ENCODE data around the gene TFAM.

TFAM gene

GRCh38 chr10:58373442-58373827 lies 11.8 kb upstream of the TFAM start:
- Histone ChIP-seq H4K8ac (ENCODE audit: low read length) (no peak overlapping the region), H3K14ac (ENCODE audit: low read length in 2 of 2) (no peak overlapping the region), H3K18ac (ENCODE audit: low read depth in 1 of 2, low read length in 2 of 2) (no peak overlapping the region)

GRCh38 chr10:58382489-58382995 lies 2.7 kb upstream of the TFAM start:
- H2AFZ ChIP-seq (ENCODE audit: low read depth, low read length): no peak overlapping the region
- no peak overlapping the region for H2BK12ac ChIP-seq (ENCODE audit: low read length in 2 of 2)
- no peak overlapping the region for H3K4me3 ChIP-seq (ENCODE audit: insufficient read depth in 1 of 2, low read depth in 1 of 2, low read length in 2 of 2)
- H4K91ac ChIP-seq (ENCODE audit: low read length): no peak overlapping the region
- no peak overlapping the region for H2BK120ac ChIP-seq (ENCODE audit: low read depth, low read length)
- H3K4me2 ChIP-seq (ENCODE audit: low read length, poor library complexity, severe bottlenecking): no peak overlapping the region
- no peak overlapping the region for H2AK5ac ChIP-seq (ENCODE audit: low read length, severe bottlenecking)
- H3K14ac ChIP-seq (ENCODE audit: low read length in 2 of 2): no peak overlapping the region
- no peak overlapping the region for H3K23ac ChIP-seq (ENCODE audit: low read length in 2 of 2)
- WGBS: no CpG with 5 or more reads among the region's 2 CpGs
- H3K4me1 ChIP-seq (ENCODE audit: control insufficient read depth, insufficient read depth, low read depth, low read length): peaks cover 2% of the 10 kb centered on the region
- H3K4ac ChIP-seq (ENCODE audit: low read depth in 1 of 2, low read length in 2 of 2): no peak overlapping the region
- no peak overlapping the region for H2BK15ac ChIP-seq (ENCODE audit: low read depth, poor library complexity, severe bottlenecking)
- H3K27me3 ChIP-seq (ENCODE audit: control insufficient read depth in 1 of 2, insufficient read depth in 1 of 2, low read length in 2 of 2): no peaks in the 10 kb centered on the region
- no peak for DNase-seq
- H4K8ac ChIP-seq (ENCODE audit: low read length): no peak overlapping the region
- peaks cover 2% of the 10 kb centered on the region for H3K79me1 ChIP-seq (replicated peaks; ENCODE audit: low read length, poor library complexity, severe bottlenecking)
- H3K9ac ChIP-seq (ENCODE audit: low read length): no peak overlapping the region
- H3K18ac ChIP-seq (ENCODE audit: low read depth in 1 of 2, low read length in 2 of 2): no peak overlapping the region
- H3K36me3 ChIP-seq (ENCODE audit: control insufficient read depth in 1 of 2, insufficient read depth in 2 of 2, low read depth in 1 of 2, low read length in 2 of 2): peaks cover 0 to 4% of the 10 kb centered on the region in 2 experiments
- no peaks in the 10 kb centered on the region for H3K9me3 ChIP-seq (ENCODE audit: control insufficient read depth, low read length)
- H2BK5ac ChIP-seq (ENCODE audit: low read depth, low read length, poor library complexity, severe bottlenecking): no peak overlapping the region
- no peak overlapping the region for H3K27ac ChIP-seq (ENCODE audit: low read length, poor library complexity, severe bottlenecking)

More at GRCh38 chr10:58373442-58373827, 11.8 kb upstream of the TFAM start:
- no peaks in the 10 kb centered on the region for H3K79me1 ChIP-seq (replicated peaks; ENCODE audit: low read length, poor library complexity, severe bottlenecking)
- peaks cover 0 to 12% of the 10 kb centered on the region in 2 experiments for H3K36me3 ChIP-seq (ENCODE audit: control insufficient read depth in 1 of 2, insufficient read depth in 2 of 2, low read depth in 1 of 2, low read length in 2 of 2)
- no peaks in the 10 kb centered on the region for H3K27me3 ChIP-seq (ENCODE audit: control insufficient read depth in 1 of 2, insufficient read depth in 1 of 2, low read length in 2 of 2)
- no peak overlapping the region for H3K4ac ChIP-seq (ENCODE audit: low read depth in 1 of 2, low read length in 2 of 2)
- H3K9me3 ChIP-seq (ENCODE audit: control insufficient read depth, low read length): no peaks in the 10 kb centered on the region
- H3K4me2 ChIP-seq (ENCODE audit: low read length, poor library complexity, severe bottlenecking): no peak overlapping the region
- H3K27ac ChIP-seq (ENCODE audit: low read length, poor library complexity, severe bottlenecking): no peak overlapping the region
- H2BK120ac ChIP-seq (ENCODE audit: low read depth, low read length): no peak overlapping the region
- no peak overlapping the region for H4K91ac ChIP-seq (ENCODE audit: low read length)
- WGBS: 97% methylated on average over 3 of the region's 3 CpGs
- H3K4me3 ChIP-seq (ENCODE audit: insufficient read depth in 1 of 2, low read depth in 1 of 2, low read length in 2 of 2): no peak overlapping the region
- no peak overlapping the region for H3K23ac ChIP-seq (ENCODE audit: low read length in 2 of 2)
- H3K9ac ChIP-seq (ENCODE audit: low read length): no peak overlapping the region
- no peak overlapping the region for H2BK5ac ChIP-seq (ENCODE audit: low read depth, low read length, poor library complexity, severe bottlenecking)
- DNase-seq: no peak
- no peaks in the 10 kb centered on the region for H3K4me1 ChIP-seq (ENCODE audit: control insufficient read depth, insufficient read depth, low read depth, low read length)
- no peak overlapping the region for H2AFZ ChIP-seq (ENCODE audit: low read depth, low read length)
- H2AK5ac ChIP-seq (ENCODE audit: low read length, severe bottlenecking): no peak overlapping the region
- no peak overlapping the region for H2BK15ac ChIP-seq (ENCODE audit: low read depth, poor library complexity, severe bottlenecking)
- no peak overlapping the region for H2BK12ac ChIP-seq (ENCODE audit: low read length in 2 of 2)

DNA sequence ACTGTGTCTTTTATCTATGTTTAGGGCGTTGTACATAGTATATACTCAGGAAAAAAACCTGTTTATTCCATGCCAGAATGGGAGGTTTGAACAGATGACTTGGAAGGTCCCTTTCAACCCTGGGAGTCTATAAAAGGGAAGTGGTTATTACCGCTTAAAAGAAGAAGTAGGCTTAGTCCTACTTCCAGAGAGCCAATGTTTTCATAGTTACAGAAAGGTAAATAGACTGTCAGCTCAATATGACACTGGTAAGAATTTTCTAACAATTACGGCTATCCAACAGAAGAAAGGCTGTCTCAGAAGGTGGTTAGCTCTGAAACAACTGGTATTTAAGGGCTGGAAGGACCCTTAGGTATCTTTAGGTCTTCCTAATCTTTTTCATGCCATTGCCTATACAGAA lies 1.1 kb upstream of the TFAM start:
- no peak overlapping the region for H2BK12ac ChIP-seq (ENCODE audit: low read length in 2 of 2)
- no peak overlapping the region for H3K4ac ChIP-seq (ENCODE audit: low read depth in 1 of 2, low read length in 2 of 2)
- peak overlapping the region in 1 of 2 experiments; percentile 92 for H3K4me3 ChIP-seq (ENCODE audit: insufficient read depth in 1 of 2, low read depth in 1 of 2, low read length in 2 of 2)
- H2AK5ac ChIP-seq (ENCODE audit: low read length, severe bottlenecking): no peak overlapping the region
- no peak overlapping the region for H3K23ac ChIP-seq (ENCODE audit: low read length in 2 of 2)
- peak; percentile 2 for DNase-seq
- peaks cover 0 to 20% of the 10 kb centered on the region in 2 experiments for H3K36me3 ChIP-seq (ENCODE audit: control insufficient read depth in 1 of 2, insufficient read depth in 2 of 2, low read depth in 1 of 2, low read length in 2 of 2)
- no peak overlapping the region for H3K14ac ChIP-seq (ENCODE audit: low read length in 2 of 2)
- no peak overlapping the region for H4K8ac ChIP-seq (ENCODE audit: low read length)
- peaks cover 4% of the 10 kb centered on the region for H3K4me1 ChIP-seq (ENCODE audit: control insufficient read depth, insufficient read depth, low read depth, low read length)
- no peak overlapping the region for H4K91ac ChIP-seq (ENCODE audit: low read length)
- no peak overlapping the region for H2BK120ac ChIP-seq (ENCODE audit: low read depth, low read length)
- H3K18ac ChIP-seq (ENCODE audit: low read depth in 1 of 2, low read length in 2 of 2): no peak overlapping the region
- no peak overlapping the region for H3K27ac ChIP-seq (ENCODE audit: low read length, poor library complexity, severe bottlenecking)
- H2BK5ac ChIP-seq (ENCODE audit: low read depth, low read length, poor library complexity, severe bottlenecking): no peak overlapping the region
- peaks cover 6% of the 10 kb centered on the region for H3K79me1 ChIP-seq (replicated peaks; ENCODE audit: low read length, poor library complexity, severe bottlenecking)
- no peak overlapping the region for H3K4me2 ChIP-seq (ENCODE audit: low read length, poor library complexity, severe bottlenecking)
- peak overlapping the region; percentile 91 for H3K9ac ChIP-seq (ENCODE audit: low read length)
- no peak overlapping the region for H2BK15ac ChIP-seq (ENCODE audit: low read depth, poor library complexity, severe bottlenecking)
- no peak overlapping the region for H2AFZ ChIP-seq (ENCODE audit: low read depth, low read length)
- 87% methylated on average over 2 of the region's 3 CpGs for WGBS
- H3K27me3 ChIP-seq (ENCODE audit: control insufficient read depth in 1 of 2, insufficient read depth in 1 of 2, low read length in 2 of 2): no peaks in the 10 kb centered on the region
- H3K9me3 ChIP-seq (ENCODE audit: control insufficient read depth, low read length): no peaks in the 10 kb centered on the region

DNA sequence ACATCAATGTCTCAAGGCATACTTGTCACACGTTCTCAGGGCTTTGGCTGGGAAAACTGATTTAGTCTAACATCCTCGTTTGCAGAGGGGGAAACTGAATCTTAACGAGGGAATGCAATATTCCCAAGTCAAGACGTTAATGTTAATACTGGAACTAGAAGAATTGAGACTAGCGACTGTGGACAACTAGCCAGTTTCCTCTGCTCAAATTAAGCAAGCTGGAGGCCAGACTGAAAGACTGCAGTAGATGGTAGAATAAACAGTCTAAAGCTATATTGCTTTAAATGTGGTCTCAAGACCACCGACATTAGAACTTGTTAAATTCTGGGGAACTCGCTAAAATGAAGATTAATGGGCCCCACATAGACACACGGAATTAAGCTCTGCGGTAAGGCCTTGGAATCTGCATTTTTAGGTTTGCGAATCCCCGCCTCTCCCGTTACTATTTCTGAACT lies 639 bp upstream of the TFAM start:
- H3K23ac ChIP-seq (ENCODE audit: low read length in 2 of 2): no peak overlapping the region
- H2BK5ac ChIP-seq (ENCODE audit: low read depth, low read length, poor library complexity, severe bottlenecking): peak overlapping the region; percentile 70
- peak overlapping the region; percentile 69 to 92 for H3K4me3 ChIP-seq (ENCODE audit: insufficient read depth in 1 of 2, low read depth in 1 of 2, low read length in 2 of 2)
- no peak overlapping the region for H2BK15ac ChIP-seq (ENCODE audit: low read depth, poor library complexity, severe bottlenecking)
- peak overlapping the region; percentile 91 for H3K9ac ChIP-seq (ENCODE audit: low read length)
- peaks cover 4% of the 10 kb centered on the region for H3K4me1 ChIP-seq (ENCODE audit: control insufficient read depth, insufficient read depth, low read depth, low read length)
- peak overlapping the region; percentile 87 for H3K4me2 ChIP-seq (ENCODE audit: low read length, poor library complexity, severe bottlenecking)
- H2AFZ ChIP-seq (ENCODE audit: low read depth, low read length): peak overlapping the region; percentile 58
- H3K9me3 ChIP-seq (ENCODE audit: control insufficient read depth, low read length): no peaks in the 10 kb centered on the region
- no peak overlapping the region for H2BK12ac ChIP-seq (ENCODE audit: low read length in 2 of 2)
- WGBS: 11% methylated on average over 12 of the region's 12 CpGs
- peaks cover 0 to 24% of the 10 kb centered on the region in 2 experiments for H3K36me3 ChIP-seq (ENCODE audit: control insufficient read depth in 1 of 2, insufficient read depth in 2 of 2, low read depth in 1 of 2, low read length in 2 of 2)
- H3K4ac ChIP-seq (ENCODE audit: low read depth in 1 of 2, low read length in 2 of 2): peak overlapping the region; percentile 88 to 89
- peak overlapping the region; percentile 91 for H4K91ac ChIP-seq (ENCODE audit: low read length)
- peak overlapping the region; percentile 87 to 98 for H3K18ac ChIP-seq (ENCODE audit: low read depth in 1 of 2, low read length in 2 of 2)
- H2BK120ac ChIP-seq (ENCODE audit: low read depth, low read length): peak overlapping the region; percentile 87
- H3K27ac ChIP-seq (ENCODE audit: low read length, poor library complexity, severe bottlenecking): peak overlapping the region; percentile 75
- peaks cover 6% of the 10 kb centered on the region for H3K79me1 ChIP-seq (replicated peaks; ENCODE audit: low read length, poor library complexity, severe bottlenecking)
- no peak overlapping the region for H3K14ac ChIP-seq (ENCODE audit: low read length in 2 of 2)
- no peak for DNase-seq
- no peak overlapping the region for H2AK5ac ChIP-seq (ENCODE audit: low read length, severe bottlenecking)
- H4K8ac ChIP-seq (ENCODE audit: low read length): no peak overlapping the region
- no peaks in the 10 kb centered on the region for H3K27me3 ChIP-seq (ENCODE audit: control insufficient read depth in 1 of 2, insufficient read depth in 1 of 2, low read length in 2 of 2)
